ENCODE measurements around the gene AAR2.

AAR2 gene, protein sequence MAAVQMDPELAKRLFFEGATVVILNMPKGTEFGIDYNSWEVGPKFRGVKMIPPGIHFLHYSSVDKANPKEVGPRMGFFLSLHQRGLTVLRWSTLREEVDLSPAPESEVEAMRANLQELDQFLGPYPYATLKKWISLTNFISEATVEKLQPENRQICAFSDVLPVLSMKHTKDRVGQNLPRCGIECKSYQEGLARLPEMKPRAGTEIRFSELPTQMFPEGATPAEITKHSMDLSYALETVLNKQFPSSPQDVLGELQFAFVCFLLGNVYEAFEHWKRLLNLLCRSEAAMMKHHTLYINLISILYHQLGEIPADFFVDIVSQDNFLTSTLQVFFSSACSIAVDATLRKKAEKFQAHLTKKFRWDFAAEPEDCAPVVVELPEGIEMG

DNA sequence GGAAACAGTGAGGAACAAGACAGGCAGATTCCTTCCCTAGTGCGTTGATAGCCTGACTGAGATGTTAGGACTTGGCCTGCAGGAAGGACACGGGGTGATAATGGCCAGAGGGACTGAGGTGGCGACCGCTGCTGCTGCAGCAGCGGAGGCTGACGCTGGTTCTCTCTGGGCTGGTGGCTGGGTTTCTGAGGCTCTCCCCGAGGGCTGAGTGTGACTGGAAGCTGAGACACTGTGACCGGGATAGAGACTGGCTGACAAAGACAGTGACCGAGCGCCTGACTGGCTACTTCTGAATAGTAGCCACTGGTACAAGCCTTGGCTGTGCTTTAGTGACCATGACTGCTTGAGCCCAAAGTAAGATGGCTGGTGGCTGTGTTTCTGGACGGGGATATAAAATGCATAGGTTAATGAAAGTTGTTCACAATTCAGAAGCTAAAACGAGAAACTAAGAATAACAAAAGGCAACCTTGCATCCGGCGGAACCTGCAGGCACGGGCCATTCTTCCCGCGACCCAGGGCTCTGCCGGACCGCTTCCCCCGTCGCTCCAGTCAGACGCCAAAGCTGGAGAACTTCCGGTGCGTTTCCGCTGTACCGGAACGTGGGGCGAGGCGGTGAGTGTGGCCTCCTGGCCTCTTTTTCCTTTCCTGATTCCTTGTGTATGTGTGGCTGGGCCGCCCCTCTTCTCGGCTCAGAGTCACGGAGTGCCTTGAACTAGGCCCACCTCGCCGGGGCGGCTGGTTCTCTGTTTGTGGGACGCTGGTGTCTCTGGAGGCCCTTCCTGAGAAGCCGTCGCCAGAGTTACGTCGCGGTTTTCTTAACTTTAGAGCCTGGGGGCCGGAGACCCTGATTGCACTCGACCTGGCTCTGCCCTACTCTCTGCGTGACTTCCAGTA is at the start of gene AAR2:
TSS of gene AAR2 (plus strand) at position 587 of the 894 bp plus-strand sequence. CDS start 3,391 bp downstream, outside the sequence.
- peak; percentile 69 for DNase-seq

DNA sequence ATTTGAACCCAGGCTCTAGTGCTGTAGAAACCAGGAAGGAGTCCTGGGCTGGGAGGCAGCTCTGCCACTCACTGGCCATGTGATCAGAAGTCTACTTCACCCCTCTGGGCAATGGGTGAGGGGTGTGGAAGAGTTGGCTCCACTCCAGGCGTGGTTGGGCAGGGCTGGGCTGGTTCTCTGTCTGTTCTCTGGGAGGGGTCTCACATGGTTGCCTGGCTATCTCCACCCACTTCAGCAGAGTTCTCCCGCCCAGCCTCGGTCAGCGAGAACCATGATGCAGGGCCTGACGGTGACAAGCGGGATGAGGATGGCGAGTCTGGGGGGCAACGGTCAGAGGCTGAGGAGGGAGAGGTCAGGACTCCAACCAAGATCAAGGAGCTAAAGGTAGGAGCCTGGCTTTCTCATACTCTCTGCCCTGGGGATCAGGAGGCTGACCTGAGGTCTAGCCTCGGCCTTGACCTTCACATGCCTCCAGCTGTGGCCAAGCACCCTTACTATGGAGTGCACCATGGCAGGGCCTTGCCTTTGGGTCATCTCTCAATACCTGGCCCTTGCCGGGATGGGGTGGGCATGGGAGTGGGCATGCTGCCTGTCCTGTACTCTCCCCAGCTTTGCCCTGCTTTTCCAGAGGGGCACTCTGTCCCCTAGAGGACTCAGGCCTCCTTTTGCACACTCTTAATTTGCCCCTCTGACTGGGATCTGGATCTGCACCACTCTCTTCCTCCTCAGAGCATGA is 42.1 kb upstream of the AAR2 start:
- DNase-seq, result no peak

DNA sequence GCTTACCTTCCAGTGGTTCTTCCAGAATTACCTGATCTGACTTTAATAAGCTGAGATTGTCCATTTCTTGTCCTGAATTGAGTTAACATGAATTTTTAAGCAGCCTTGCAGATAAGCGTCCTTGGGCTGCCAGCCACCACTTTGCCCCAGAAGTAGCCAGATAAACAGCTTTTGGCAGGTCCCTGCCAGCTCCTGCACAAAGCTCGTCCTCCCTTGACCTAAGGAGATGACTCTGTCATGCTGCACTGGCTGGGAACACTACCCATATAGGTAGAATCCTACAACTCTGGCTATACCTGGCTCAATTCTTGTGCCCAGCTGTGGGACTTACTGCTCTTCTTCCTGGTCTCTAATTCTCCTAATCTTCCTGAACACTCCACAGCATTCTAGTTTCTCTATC is 39.6 kb upstream of the AAR2 start:
- DNase-seq, result no peak

DNA sequence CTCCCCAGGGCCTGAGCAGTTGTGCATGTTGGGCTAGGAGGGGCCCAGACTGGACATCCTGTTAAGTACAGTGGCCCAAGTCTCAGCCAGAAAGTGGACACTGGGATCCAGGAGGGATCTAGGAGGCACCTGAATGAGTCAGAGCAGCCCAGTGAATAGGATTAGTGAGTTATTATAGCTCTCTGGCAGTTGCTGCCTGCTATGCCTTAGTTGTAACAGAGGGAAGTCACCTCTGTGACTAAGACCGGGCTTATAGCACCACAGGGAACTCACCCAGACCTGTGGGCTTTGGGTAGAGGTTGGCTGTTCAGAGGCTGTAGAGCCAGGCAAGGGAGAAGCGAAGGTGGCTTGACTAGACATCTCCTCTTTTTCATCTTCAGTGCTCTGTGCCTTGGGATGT is 39.0 kb upstream of the AAR2 start:
- DNase-seq, result no peak

DNA sequence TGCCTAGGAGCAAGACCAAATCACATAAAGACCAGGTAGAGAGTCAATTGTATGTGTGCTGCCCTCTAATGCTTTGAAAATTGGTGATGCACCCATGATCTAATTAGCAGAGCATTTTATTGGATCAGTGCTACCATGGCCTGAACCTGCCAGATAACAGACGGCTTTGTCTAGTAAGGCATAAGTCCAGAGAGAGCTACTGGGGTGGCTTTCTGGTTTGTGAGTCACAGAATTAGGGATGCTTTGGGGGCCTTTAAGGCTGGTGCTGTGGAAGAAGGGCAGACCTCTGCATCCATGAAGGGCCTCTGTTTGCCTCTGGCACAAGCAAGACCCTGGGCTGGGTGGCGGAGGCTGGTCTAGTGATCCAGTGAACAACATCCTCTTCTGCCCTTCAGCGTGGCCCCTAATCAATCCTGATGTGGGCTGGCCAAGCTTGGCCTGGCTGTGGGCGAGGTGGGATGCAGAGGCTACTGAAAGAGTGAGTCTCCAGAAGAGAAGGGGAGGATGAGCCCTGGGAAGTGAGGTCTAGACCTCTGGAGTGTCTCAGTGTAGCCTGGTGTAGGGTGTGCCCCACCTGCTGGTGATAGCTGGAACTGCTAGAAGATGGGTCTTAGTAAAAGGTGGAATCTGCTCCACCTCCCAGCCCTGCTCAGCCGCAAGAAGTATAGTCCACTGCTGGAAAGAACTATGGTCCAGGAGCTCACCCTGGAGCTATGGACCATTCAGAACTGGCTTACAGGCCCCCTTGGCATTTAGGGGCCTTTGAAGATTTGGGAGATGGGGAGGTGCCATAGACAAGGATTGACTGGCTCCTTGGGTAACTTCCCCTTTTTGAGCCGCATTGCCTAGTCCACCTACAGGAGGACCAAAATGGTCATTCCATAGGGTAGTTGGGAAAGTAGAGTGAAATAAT is 36.7 kb upstream of the AAR2 start:
- DNase-seq, result peak; percentile 57

DNA sequence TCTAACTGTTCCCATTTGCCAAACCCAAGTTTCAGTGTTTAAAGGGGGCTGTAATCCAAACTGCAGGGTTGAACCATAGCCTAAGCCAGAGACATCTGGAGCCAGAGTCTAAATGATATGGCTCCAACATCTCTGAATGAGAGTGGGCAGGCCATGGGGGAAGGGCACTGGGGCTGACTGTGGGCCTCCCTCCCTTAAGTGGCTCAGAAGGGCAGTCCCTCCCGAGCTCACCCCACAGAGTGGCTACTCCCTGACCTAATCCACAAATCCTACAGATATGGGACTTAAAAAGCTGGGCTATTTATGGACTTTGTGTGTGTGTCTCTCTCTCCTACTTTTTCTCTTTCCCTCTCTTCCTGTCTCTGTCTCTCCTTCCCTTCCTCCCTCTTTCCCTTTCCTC is 35.8 kb upstream of the AAR2 start:
- no peak for DNase-seq

DNA sequence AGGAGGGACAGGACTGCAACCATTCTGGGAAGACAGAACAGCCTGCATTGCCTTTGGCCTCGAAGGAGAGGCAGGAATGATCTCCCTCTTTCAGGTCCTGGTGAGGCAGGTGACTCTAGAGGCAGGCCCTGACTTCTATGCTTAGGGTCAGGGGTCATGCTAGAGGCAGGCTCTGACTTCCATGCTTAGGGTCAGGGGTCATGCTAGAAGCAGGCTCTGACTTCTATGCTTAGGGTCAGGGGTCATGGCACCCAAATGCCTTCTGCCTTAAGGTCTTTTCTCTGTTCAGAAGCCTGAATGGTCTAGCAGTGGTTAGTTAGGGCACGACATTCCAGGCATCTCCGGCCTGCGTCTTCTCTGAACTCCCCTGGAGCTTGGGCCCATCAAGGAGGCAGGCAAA is 35.1 kb upstream of the AAR2 start:
- DNase-seq, result no peak

DNA sequence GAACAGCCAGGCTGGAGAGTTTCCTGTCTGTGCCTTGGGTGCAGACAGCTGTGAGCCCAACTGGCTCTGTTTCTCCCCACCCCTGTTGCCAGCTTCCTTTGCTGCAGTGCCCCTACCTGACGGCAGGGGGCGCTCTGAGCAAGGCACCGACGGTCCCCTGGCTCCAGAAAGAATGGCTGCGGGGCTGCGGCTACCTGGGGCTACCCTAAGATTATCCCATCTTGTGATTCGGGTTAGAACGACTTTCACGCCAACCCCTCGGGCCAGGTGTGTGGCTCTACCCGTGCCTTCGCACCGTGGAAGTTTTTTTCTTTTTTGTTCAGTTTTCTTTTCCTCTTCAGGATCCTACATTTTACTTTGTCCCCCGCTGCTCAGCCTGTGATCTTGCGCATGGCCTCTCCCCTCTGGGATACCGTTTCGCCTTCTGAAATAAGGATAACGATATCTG is 33.4 kb upstream of the AAR2 start:
- peak; percentile 60 for DNase-seq

DNA sequence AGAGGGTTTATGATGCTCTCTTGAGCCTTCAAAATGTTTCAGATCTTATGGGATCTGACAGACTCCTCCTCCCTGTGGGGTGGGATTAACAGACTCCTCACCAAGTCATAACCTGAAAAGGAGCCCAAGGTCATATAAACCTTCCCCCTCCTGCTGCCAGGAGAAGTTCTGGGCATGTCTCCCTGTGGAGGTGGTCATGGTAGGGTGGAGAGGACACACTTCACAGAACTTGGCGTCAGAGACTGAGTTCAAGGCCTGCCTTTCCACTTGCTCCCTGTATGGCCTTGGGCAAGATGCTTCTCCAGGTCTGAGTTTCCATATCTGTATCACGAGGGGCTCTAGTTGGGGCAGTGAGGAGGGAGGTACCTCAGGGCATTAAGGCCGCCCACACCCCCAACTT is 32.4 kb upstream of the AAR2 start:
- DNase-seq, result no peak

DNA sequence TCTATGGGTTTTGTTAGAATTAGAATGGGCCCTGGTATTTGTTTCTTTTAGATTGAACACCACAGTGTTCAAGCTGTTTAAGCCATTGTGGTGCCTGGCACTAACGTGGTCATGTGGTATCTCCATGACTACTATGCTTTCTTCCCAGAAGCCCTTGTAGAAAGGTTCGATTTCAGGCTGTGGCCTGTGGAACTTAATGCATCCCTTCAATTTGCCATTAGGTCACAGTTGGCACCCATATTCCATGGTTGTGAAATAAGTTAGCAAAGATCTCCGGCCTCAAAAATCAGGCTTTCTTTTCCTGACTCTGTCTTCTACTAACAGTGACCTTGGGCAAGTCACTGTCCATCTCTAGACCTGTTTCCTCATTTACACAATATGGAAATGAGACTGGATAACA is 31.3 kb upstream of the AAR2 start:
- DNase-seq, result no peak

DNA sequence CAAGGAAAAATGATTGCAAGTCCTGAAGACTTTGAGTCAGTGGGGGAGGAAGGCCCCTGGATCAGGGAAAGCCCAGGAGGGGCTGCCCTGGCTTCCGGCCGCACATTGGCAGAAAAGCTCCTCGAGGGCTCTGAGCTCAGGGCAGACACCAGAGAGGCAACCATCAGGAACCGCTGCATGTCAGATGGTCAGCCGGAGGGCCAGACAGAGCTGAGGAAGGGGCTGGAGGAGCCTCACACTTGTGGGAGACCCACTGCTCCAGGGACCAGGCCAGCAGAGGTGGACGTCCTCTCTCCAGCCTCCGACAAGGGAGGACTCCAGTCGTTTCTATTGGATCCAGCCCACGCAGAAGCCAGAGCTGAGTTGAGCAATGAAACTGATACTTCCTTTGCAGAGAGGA is 30.2 kb upstream of the AAR2 start:
- DNase-seq, result no peak

DNA sequence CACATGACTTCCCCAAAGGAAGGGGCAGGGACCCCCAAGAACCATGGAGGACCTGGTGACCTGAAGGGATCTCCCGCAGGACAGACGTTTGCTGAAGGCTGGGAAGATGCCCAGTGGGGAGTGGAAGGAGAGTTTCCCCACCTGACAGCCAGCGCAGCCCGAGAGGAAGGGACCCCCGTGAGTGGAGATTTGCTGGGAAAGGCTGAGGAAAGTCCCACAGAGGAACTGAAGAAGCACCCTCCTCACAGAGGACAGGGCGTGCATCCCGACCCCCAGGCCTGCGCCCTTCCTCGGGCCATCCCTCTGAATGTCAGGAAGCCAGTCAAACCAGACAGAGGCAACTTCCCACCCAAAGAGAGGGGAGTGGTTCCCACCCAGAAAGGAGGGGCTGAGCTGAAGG is 29.6 kb upstream of the AAR2 start:
- no peak for DNase-seq

DNA sequence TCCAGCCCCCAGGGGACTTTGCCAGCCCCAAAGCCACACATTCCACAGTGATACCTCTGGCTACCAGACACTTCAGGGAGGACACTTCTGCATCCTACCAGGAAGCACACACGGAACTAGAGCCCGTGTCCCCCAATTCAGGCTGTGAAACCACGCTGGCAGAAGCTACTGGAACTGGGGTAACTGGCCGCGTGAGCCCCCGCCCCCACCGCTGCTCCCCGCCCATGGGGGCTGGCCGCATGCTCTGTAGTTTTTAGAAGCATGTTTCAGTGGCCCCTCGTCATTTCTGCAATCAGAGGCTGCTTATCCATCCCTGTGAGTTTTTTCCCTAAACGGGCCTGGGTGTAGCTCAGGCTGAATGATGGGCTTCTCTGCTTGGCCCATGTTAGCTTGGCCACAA is 28.7 kb upstream of the AAR2 start:
- DNase-seq, result no peak

DNA sequence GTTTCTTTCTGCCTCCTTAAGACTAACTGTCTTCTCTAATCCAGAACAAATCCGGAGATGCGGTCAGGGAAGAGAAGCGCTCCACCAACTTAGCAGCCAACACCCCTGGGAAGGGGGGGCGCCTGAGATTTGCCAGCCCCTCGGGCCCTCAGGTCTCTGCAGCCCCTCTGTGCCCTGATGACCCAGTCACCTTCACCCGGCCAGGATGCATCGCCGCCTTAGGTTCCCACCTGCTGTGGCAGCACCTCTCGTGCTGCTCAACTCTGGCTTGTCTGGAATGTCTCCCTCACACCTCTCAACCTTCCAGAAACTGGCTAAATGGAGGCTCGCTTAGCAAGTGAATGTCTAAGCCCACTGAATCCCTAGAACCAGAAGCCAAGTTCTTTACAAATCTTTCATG is 28.0 kb upstream of the AAR2 start:
- DNase-seq, result no peak

DNA sequence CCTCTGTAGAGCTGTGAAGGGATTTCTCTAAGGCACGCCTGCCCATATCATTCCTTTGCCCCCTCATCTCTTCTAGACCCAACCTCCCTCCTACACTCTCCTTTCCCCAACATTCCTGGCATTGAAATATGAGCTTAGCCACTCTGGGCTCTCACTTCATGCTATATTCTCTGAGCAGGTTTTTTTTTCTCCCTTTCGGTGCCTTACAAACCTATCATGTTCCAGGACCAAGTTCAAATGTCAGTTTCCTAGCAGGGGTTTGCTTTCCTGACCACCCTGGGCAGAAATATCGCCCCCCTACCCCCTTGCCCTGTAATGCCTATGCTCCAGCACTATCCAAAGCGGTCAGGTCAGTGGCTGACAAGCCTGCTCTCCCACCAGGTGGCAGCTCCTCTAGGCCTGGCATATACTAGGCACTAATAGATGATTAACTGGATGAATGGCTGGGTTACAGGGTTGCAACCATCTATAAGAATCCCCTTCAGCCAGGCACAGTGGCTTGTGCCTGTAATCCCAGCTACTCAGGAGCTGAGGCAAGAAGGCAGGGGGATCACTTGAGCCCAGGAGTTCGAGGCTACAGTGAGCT is 25.7 kb upstream of the AAR2 start:
- no peak for DNase-seq

DNA sequence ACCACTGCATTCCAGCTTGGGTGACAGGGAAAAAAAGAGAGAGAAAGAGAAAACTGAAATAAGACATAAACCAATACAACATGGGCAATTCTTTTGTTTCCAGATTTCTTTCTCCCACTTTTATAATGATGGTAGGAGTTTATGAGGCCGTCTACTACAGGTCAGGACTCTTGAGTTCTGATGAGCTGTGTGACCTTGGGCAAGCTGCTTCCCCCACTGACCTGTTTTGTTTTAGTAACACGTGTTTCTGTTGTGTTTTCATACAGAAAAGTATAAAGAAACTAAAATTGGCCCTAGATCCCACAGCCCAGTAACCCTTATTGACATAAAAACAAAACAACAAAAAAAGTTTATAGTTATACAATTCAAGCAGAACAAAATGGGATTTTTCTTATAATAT is 22.9 kb upstream of the AAR2 start:
- DNase-seq, result no peak

DNA sequence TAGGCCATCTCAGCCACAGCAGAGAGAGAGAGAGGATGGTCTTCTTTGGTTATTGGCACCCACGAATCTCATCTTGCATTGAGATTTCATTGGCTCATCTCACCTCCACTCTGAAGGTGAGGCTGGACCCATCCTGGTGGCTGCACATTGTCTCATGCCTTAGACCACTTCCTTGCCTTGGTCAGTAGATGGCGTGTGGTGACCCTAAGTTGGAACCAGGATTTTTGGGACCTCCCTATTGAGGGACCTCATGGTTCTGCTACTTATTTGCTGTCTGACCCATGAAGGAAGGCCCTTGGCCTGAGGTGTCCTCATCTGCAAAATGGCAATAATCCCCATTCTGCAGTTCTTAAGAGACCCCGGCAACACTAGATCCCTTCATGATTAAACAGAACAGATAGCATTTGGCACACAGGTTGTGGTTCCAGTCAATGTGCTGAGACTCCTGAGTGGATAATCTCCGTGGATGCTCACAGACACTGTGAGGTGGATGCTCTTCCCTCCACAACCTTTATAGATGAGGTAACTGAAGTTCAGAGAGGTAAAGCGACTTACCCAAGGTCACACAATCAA is 21.5 kb upstream of the AAR2 start:
- no peak for DNase-seq

DNA sequence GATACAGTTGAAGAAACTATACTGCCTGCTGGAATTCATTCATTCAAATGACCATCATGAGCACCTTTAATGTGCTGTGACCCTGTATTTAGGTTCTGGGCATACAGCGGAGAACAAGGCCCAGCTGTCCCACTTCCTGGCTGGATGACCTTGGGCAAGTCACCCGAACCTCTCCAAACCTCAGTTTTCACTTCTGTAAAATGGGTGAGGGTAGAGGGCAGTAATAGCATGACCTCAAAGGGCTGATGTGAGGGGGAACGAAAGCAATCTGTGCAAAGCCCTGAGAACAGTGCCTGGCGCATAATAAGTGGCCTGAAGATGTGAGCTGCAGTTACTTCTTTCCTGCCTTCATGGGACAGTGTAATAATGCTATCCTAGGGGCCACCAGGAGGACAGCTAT is 20.5 kb upstream of the AAR2 start:
- DNase-seq, result no peak

DNA sequence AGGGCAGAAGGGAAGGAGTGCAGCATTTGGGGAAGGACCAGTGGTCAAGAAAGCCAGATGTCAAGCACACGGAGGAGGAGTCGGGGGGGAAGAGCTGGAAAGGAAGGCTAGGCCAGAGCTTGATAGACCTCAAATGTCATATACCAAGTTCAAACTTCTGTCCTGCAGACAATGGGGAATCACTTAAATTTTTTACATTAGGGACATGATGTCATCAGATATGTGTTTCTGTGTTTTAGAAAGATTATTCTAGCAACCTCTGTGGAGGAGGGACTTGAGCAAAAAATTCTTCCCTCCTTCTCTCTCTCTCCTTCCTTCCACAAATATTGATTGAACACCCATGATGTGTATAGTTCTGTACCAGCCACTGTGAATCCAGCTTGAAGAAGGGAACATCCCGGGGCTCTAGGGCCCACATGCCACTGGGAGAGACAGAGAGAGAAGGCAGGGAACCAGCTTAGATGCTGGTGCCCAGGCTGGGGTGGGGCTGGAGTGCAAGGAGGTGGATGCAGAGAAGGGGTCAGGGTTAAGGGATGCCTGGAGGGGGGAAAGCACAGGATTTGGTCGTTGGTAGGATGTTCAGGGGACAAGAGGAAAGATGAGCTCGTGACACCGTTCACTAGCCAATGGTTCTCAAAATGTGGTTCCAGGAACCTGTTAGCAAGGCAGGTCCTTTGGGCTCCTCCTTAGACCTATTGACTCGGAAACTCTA is 19.8 kb upstream of the AAR2 start:
- no peak for DNase-seq

DNA sequence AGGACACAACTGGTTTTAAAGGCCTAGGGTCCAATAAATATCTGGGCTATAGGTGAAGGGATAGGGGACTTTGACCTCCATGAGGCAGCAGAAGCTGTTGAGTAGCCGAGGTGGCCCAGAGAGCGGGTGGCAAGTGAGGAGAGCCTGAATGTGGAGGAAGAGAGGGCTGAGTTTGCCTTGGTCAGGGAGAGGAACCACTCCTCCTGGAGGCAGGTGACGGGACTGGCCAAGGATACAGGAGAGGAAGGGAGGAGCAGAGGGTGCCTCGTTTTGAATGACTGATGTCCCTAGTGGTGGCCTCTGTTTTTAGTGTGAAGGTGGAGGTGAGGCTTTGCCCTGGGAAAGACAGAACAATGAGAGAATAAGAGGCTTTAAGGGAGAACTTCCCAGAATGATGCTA is 19.1 kb upstream of the AAR2 start:
- no peak for DNase-seq
